Mucosa of stomach (tissue), 1 donor: ENCODE measurements around the gene EPS15.
"Not testable (repeated sequence)": the region's sequence is repeated elsewhere in the genome, so short reads cannot be mapped to it uniquely, and the experiment has no call there.

ENCODE experiments used
- H3K27me3 ChIP-seq: one replicate; pipeline ENCODE4 v1.7.0; 2013; ENCODE audit warnings: mild to moderate bottlenecking, low read length; ENCODE audit not compliant: control insufficient read depth, insufficient read depth
- H3K36me3 ChIP-seq: one replicate; pipeline ENCODE4 v1.7.0; 2013; ENCODE audit warnings: low read length; ENCODE audit not compliant: control insufficient read depth, insufficient read depth
- H3K4me1 ChIP-seq: one replicate; pipeline ENCODE4 v1.7.0; 2013; ENCODE audit warnings: mild to moderate bottlenecking, low read length; ENCODE audit not compliant: control insufficient read depth, insufficient read depth
- H3K4me3 ChIP-seq: one replicate; pipeline ENCODE4 v1.7.0; 2013; ENCODE audit warnings: low read length
- H3K9ac ChIP-seq: one replicate; pipeline ENCODE4 v1.7.0; 2013; ENCODE audit warnings: mild to moderate bottlenecking, low read length, moderate library complexity
- H3K9me3 ChIP-seq: one replicate; pipeline ENCODE4 v1.7.0; 2013; ENCODE audit warnings: mild to moderate bottlenecking, low read length, moderate library complexity; ENCODE audit not compliant: control insufficient read depth
- donor health status: Pancreatic carcinoma.

Gene EPS15

DNA sequence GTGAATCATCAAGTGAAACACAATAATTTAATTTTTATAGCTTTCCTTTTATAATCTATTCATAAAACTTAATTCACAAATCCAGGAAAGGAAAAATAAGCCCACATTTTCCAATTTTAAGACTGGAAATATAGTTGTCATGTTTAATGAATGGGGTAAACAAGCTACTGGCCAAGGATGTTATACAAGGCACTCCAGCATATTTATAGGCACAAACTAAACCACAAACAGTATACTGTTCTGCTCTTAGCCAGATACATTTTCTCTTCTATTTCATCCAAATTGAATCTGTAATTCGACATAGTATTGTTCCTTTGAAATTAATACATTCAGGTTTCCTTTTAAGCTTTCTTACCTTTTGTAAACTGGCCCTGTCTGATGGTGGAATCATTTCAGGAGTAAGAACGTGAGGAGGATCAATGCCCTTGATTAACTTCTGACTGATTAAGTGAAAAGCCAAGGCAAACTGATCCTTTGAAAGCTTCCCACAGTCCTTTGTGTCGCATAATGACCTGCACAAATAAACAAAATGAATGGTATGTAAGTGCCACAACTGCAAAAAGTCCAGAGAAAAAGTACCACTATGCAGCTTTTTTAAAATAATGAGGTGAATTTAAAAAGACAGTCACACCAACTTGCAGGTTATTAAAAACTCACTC lies 74.4 kb downstream of the EPS15 start:
- no peaks in the 10 kb centered on the region for H3K36me3 ChIP-seq
- H3K4me1 ChIP-seq, result peaks cover 18% of the 10 kb centered on the region
- no peak overlapping the region for H3K9ac ChIP-seq

GRCh38 chr1:51444096-51444495 lies 75.0 kb downstream of the EPS15 start:
- no peaks in the 10 kb centered on the region for H3K36me3 ChIP-seq
- no peak overlapping the region for H3K4me3 ChIP-seq
- no peak overlapping the region for H3K9ac ChIP-seq
- H3K9me3 ChIP-seq, result no peaks in the 10 kb centered on the region
- H3K27me3 ChIP-seq, result no peaks in the 10 kb centered on the region
- H3K4me1 ChIP-seq, result peaks cover 18% of the 10 kb centered on the region

More for the DNA sequence above, 74.4 kb downstream of the EPS15 start:
- no peaks in the 10 kb centered on the region for H3K27me3 ChIP-seq
- no peaks in the 10 kb centered on the region for H3K9me3 ChIP-seq
- H3K4me3 ChIP-seq, result no peak overlapping the region

- Histone ChIP-seq H3K9ac (no peak overlapping the region), H3K9me3 (no peaks in the 10 kb centered on the region), H3K36me3 (no peaks in the 10 kb centered on the region), H3K27me3 (no peaks in the 10 kb centered on the region), H3K4me3 (no peak overlapping the region), H3K4me1 (peaks cover 18% of the 10 kb centered on the region)
These were observed 75.5 kb downstream of the EPS15 start for GRCh38 chr1:51443555-51443954.

GRCh38 chr1:51442616-51443015 lies 76.5 kb downstream of the EPS15 start:
- Histone ChIP-seq H3K27me3 (no peaks in the 10 kb centered on the region), H3K9me3 (no peaks in the 10 kb centered on the region), H3K36me3 (no peaks in the 10 kb centered on the region), H3K4me3 (no peak overlapping the region), H3K9ac (no peak overlapping the region), H3K4me1 (peaks cover 18% of the 10 kb centered on the region)

DNA sequence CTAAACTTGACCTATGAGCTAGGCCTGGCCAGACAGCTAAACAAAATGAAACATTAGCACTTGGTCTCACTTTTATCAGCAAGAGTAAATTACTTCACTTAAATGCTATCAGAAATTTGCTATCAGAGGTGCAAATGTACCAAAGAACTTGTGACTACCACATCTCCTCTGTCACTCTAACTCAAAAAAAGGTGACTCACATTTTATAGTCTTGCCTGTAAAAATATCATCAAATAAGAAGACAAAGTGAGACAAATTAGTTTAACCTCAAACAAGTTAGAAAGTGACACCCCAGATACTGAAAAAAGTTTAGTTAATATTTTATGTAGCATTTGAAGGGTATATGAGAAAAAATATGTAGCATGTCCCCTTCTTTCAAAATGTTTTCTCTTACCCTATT lies 76.9 kb downstream of the EPS15 start:
- H3K27me3 ChIP-seq, result no peaks in the 10 kb centered on the region
- no peak overlapping the region for H3K4me3 ChIP-seq
- H3K4me1 ChIP-seq, result peaks cover 18% of the 10 kb centered on the region
- H3K9me3 ChIP-seq, result no peaks in the 10 kb centered on the region
- H3K36me3 ChIP-seq, result no peaks in the 10 kb centered on the region
- H3K9ac ChIP-seq, result no peak overlapping the region

DNA sequence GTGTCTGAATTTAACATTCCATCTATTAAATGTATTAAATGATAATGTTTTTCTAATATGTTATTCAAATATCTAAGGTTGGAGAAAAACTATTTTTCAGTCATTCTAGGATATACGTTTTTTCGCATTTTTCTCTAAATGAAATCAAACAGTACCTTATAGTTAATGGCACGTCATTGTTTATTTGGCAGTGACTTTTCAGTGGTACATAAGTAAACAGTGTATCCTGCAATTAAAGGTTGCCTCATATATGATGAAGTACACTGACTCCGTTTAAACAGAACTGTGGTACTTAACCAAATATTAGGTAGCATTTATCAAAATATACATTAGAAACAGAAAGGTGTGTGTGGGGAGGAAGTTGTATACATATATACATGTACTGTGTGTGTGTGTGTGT lies 79.2 kb downstream of the EPS15 start:
- no peaks in the 10 kb centered on the region for H3K9me3 ChIP-seq
- no peaks in the 10 kb centered on the region for H3K36me3 ChIP-seq

DNA sequence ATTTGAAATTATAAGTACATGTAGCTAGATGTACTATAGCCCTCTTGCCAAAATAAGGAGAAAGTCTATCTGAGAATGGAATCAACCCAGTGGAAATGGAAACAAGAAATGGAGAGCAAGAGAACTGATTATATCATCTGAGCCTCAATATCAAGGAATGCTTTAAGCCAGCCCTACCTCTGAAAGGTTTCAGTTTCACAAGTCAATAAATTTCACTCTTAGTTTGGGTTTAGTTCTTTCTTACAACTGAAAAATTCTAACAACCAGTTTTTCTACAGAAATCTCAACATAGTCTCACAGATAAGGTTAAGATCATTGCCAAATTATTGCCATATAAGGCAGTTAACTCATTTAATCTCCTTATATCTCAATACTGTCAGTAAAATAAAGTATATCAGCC lies 80.0 kb downstream of the EPS15 start:
- Histone ChIP-seq H3K9ac (no peak overlapping the region), H3K36me3 (no peaks in the 10 kb centered on the region), H3K4me1 (peaks cover 18% of the 10 kb centered on the region), H3K4me3 (no peak overlapping the region), H3K27me3 (no peaks in the 10 kb centered on the region), H3K9me3 (no peaks in the 10 kb centered on the region)

More for the DNA sequence above, 79.2 kb downstream of the EPS15 start:
- Histone ChIP-seq H3K27me3 (no peaks in the 10 kb centered on the region), H3K9ac (no peak overlapping the region), H3K4me1 (peaks cover 18% of the 10 kb centered on the region), H3K4me3 (no peak overlapping the region)

GRCh38 chr1:51437391-51437790 lies 81.7 kb downstream of the EPS15 start:
- H3K36me3 ChIP-seq, H3K4me3 ChIP-seq, H3K9ac ChIP-seq, H3K9me3 ChIP-seq, H3K27me3 ChIP-seq: not testable (repeated sequence)
- peaks cover 13% of the 10 kb centered on the region for H3K4me1 ChIP-seq

DNA sequence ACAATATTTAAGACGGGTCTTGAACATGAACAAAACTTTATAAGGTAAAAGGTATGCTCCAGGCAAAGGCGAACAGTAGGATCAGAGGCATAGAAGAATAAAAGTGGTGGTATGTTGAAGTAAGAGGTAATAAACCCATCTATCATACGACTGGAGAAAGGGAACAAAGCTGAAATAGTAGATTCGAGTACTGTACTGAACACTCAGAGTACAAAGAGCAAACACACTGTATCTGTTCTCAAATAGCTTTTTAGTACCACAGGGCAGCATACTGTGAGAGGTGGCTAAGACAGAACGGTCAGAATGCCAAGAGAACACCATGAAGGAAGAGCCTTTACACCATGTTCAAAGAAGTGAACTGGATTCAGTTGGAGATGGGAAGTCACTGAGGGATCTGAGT lies 83.2 kb downstream of the EPS15 start:
- Histone ChIP-seq H3K4me3 (no peak overlapping the region), H3K36me3 (no peaks in the 10 kb centered on the region), H3K27me3 (no peaks in the 10 kb centered on the region), H3K4me1 (no peaks in the 10 kb centered on the region), H3K9ac (no peak overlapping the region), H3K9me3 (no peaks in the 10 kb centered on the region)

DNA sequence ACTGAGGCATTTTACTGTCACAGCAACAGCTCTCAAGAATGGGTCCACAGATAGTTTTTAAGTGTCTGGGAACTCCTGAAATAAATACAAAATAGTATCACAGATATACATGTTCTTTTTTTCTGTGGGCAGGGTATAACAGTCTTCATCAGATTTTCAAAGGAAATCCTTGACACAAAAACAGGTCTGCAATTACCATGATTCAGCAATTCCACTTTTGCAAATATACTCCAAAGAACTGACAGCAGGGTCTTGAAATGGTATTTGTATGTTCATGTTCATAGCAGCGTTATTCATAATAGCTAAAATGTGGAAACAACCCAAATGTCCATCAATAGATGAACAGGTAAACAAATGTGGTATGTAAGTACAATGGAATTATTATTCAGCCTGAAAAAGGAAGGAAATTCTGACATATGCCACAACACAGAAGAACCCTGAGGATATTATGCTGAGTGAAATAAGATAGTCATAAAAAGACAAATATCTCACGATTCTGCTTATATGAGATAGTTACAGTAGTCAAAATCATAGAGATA lies 85.0 kb downstream of the EPS15 start:
- Histone ChIP-seq H3K9ac (no peak overlapping the region), H3K4me1 (no peaks in the 10 kb centered on the region), H3K27me3 (no peaks in the 10 kb centered on the region), H3K4me3 (no peak overlapping the region), H3K36me3 (no peaks in the 10 kb centered on the region), H3K9me3 (no peaks in the 10 kb centered on the region)

DNA sequence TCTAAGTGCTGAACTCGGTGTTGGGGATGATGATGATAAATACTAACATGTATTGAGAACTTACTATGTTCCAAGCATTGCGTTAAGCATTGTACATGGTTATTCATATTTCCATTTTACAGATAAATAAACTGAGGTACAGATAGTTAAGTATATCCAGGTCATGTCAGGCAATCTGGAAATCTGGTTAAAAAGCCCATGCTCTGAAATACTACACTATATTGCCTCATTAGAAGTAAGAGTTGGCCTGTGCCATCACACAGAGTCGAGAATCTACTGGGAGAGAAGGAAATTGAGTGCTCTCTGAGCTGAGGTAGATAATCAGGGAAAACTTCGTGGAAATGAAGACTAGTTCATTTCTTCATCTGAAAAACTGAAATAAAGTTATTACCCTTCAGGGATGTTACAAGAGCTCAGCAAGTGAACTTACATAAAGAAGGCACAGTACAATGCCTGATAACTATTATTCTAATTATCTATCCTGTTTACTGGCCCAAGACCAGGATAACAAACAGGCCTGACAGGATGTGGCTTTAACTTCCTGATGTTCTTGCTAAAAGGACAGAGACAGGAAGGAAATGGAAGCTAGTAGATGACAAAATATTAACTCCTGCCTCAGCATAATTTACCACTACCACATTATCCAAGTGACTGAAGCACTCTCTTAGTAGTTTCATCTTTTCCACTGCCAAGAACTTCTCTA lies 85.6 kb downstream of the EPS15 start:
- Histone ChIP-seq H3K9me3 (no peaks in the 10 kb centered on the region), H3K9ac (no peak overlapping the region), H3K27me3 (no peaks in the 10 kb centered on the region), H3K4me3 (no peak overlapping the region), H3K36me3 (no peaks in the 10 kb centered on the region), H3K4me1 (no peaks in the 10 kb centered on the region)

- Histone ChIP-seq H3K27me3 (no peaks in the 10 kb centered on the region), H3K9me3 (no peaks in the 10 kb centered on the region), H3K36me3 (no peaks in the 10 kb centered on the region), H3K4me1 (no peaks in the 10 kb centered on the region), H3K4me3 (no peak overlapping the region), H3K9ac (no peak overlapping the region)
These were observed 86.9 kb downstream of the EPS15 start for GRCh38 chr1:51432146-51432545.
